CD4-positive, alpha-beta T cell treated with Interleukin-4 for 1 hour (primary cell): ENCODE measurements around the gene CAMK4.
"Not testable (repeated sequence)": the region's sequence is repeated elsewhere in the genome, so short reads cannot be mapped to it uniquely, and the experiment has no call there.

Experiments
- DNase-seq, 2 donors: peaks; one replicate each; pipeline ENCODE4 v3.0.0-alpha.2; 2020 to 2022

CAMK4 gene

GRCh38 chr5:111313017-111313724 lies 89.0 kb downstream of the CAMK4 start:
- DNase-seq = no peak

DNA sequence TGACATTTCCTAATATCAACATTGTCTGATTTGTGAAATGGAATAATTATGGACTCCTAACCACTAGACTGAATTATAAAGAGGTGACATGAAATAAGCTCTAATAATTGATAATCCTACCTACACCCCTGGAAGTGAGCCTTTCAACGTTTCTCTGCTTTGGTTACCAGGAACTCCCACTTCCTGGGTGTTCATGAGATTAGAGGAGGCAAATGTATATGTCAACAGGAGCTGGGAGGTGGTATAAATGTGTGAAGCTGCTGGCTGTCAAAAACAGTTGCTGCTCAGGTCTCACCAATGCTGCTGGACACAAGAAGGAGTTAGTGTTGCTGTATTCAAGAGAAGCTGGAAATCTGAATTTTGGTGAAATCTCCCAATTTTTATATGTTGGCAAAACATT lies 96.8 kb downstream of the CAMK4 start:
- DNase-seq = no peak

GRCh38 chr5:111321376-111321775 lies 97.2 kb downstream of the CAMK4 start:
- DNase-seq = no peak

GRCh38 chr5:111326551-111326950 lies 102.4 kb downstream of the CAMK4 start:
- no peak for DNase-seq

GRCh38 chr5:111337133-111337532 lies 112.9 kb downstream of the CAMK4 start:
- no peak for DNase-seq

DNA sequence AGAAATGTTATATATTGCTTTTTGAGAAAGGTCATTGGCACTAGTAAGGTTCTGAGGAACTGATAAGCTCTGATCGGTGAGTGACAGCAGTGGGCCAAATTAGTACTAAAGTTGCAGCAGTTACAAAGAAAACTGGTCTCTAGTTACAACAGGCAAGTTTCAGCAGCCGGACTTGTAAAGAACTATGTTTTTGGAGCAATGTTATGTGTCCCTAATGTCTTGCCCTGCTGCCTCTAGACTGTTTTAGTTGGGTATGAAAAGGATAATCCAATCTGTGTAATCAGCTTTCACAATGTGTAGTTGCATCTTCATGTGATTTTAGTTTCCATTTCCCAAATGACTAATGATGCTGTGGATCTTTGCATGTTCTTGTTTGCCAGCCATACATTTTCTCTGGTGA lies 113.5 kb downstream of the CAMK4 start:
- DNase-seq = no peak

DNA sequence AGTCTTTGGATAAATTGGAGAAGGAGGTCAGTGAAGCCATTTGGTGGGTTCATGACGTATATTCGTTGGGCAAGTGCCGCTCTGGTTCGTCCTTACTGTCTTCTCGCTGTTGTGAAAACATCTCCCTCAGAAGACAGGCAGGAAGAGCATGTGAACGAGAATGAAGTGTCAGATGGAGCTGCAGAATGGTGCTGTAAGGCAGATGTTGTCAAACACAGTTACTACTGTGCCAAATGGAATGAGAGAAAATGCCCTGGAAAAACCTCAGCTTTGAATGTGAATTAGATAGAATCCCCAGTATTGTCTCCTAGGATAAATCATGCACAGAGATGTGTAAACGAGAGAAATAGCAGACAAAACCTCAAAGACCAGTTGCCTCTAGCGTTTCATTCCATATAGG lies 121.5 kb downstream of the CAMK4 start:
- no peak for DNase-seq

DNA sequence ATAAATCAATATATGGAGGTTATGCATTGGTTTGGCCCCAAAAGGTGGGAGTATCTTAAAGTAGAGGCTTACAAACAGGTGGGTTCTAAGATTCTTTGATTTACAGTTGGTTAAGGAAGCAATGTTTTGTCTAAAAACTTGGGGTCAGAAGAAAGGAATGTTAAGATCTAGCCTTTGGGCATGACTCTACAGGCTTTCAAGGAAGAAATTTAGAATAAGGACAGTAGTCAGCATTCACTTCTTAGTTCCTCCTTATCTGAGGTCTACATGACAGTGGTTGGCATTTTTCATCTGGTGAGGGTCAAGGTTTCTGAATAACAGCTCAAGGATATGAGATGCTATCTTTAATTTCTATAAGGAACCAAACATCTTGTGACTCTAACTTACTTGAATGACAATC lies 122.8 kb downstream of the CAMK4 start:
- no peak for DNase-seq

GRCh38 chr5:111348661-111349329 lies 124.6 kb downstream of the CAMK4 start:
- DNase-seq = no peak

- DNase-seq = no peak
These were observed 125.2 kb downstream of the CAMK4 start for GRCh38 chr5:111349429-111349828.

GRCh38 chr5:111353035-111353434 lies 128.9 kb downstream of the CAMK4 start:
- DNase-seq = no peak

- DNase-seq = not testable (repeated sequence)
These were observed 134.5 kb downstream of the CAMK4 start for GRCh38 chr5:111358726-111359125.

GRCh38 chr5:111360173-111360572 lies 136.0 kb downstream of the CAMK4 start:
- DNase-seq = no peak

GRCh38 chr5:111364992-111365391 lies 140.8 kb downstream of the CAMK4 start:
- DNase-seq = no peak

DNA sequence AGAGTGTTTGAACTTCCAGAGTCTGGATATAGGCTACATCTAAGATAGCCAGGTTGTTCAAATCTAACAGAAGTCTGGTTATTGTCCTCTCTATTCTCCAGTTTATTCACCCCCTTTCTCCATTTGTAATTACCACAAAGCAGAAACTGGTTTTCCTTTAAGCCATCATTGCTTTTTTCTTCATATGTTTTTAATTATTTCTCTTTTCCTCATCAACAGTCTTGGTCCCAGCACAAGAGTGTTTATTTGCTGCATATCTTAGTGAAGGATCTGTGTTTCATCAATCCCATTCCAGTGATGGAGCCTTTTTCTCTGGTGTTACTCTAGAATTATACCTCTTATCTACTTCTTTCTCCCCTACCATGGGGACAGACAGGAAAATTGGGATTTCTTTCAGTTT lies 142.2 kb downstream of the CAMK4 start:
- DNase-seq = no peak

DNA sequence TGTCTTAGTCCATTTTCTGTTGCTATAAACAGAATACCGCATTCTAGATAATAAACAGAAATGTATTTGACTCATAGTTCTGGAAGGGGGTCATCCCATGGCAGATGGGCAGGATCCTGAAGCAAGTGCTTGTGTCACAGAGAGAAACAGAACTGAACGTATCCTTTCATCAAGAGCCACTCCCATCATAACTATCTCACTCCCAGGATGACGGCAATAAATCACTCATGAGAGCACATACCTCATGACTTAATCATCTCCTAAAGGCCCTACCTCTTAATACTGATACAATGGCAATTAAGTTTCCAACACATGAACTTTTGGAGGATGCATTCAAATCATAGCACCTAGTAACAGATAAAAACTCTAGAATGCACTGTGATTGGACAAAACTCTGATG lies 142.9 kb downstream of the CAMK4 start:
- no peak for DNase-seq

GRCh38 chr5:111372799-111373198 lies 148.6 kb downstream of the CAMK4 start:
- no peak for DNase-seq

DNA sequence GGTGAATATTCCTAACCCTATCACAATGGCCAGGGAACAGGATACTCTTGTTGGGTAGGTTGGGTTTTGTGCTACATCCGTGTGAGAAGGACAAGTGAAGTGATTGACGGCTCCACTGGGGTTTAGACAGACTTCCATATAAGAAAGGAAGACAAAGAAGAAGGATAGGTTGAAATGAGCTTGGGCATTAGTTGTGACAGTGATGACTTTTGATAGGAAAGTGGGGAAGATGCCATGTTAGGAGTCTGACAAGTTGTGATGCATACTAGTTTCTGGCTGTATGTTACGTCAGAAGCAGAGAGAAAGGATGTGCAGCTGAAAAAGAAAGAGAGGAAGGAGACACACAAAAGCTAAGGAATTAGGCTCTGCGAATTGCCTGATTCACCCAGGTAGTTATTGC lies 150.2 kb downstream of the CAMK4 start:
- DNase-seq = no peak

GRCh38 chr5:111375645-111376044 lies 151.5 kb downstream of the CAMK4 start:
- DNase-seq = no peak

GRCh38 chr5:111377306-111377705 lies 153.1 kb downstream of the CAMK4 start:
- no peak for DNase-seq

DNA sequence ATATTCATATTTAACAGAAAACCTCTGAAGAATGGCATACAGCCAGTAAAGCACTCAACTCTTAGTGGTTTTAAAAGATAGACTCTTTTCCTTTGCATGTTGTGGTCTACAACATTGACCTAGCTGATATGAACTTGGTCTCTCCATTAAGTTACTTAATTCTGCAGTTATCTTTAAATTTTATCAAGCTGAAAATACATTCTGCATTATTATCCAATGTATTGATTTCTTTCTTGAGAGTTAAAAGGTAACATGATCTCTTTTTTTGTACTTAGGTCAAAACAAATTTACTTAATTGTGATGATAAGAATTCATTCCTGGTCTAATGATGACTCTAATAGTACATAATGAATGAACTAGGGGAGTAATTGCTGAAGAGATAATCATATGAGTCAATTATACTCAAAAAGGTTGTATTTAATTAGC lies 155.2 kb downstream of the CAMK4 start:
- DNase-seq = no peak

DNA sequence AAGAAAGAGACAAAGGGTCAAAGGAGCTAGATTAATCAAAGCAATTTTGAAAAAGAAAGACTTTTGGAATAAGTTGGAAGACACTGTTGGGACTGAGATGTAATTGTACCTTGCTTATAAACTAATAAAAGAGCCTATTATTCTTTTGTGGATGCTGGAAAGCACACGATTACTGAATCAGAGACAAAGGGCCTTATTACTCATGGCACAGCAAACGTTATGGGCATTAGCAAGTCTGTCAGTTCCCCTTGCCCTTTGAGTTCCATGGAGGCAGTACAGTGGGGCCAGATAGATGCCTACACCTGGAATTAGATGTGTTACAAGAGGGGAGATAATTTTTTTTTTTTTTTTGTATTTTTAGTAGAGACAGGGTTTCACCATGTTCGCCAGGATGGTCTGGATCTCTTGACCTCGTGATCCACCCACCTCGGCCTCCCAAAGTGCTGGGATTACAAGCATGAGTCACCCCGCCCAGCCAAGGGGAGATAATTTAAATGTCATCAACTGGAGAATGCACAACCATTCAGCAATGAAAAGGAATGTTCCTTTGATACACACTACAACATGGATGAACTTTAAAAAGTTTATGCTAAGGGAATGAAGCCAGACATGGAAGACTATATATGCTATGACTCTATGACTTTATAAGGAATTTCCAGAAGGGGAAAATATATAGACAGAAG lies 159.2 kb downstream of the CAMK4 start:
- no peak for DNase-seq

- no peak for DNase-seq
These were observed 160.0 kb downstream of the CAMK4 start for GRCh38 chr5:111384220-111384619.

GRCh38 chr5:111385051-111385450 lies 160.9 kb downstream of the CAMK4 start:
- DNase-seq = no peak
